Left lung (tissue), 14 donors: ENCODE data around the gene CD40. TPM values are rescaled to one million over a fixed set of nuclear protein-coding genes. Genes with fewer than 3 reads are reported as not detected.
A peak's percentile ranks its signal among the peaks of the same experiment; 100 is the strongest.

Source experiments
- ATAC-seq: fragments of 200-7000 bp; cut with Tn5 transposase; one replicate; pipeline ENCODE4 v1.9.1; 2020; ENCODE audit warnings: moderate library complexity
- DNase-seq, 4 donors: peaks; one replicate each; pipeline ENCODE4 v3.0.0-alpha.2; 2013 to 2020
- H3K27ac ChIP-seq, 2 donors: fragments of 200-600 bp; sonication (generic) in 1 of 2; one replicate each; pipeline versions ENCODE4 v1.5.0 to v1.8.0; 2020 to 2021
- H3K27me3 ChIP-seq, 2 donors: fragments of 200-600 bp; sonication (generic) in 1 of 2; one replicate each; pipeline versions ENCODE4 v1.5.0 to v1.8.0; 2020 to 2021
- H3K36me3 ChIP-seq, 2 donors: fragments of 200-600 bp; sonication (generic) in 1 of 2; one replicate each; pipeline versions ENCODE4 v1.5.0 to v1.8.0; 2020 to 2021
- H3K4me1 ChIP-seq, 2 donors: fragments of 200-600 bp; one replicate each; pipeline ENCODE4 v1.8.0; 2021
- H3K4me3 ChIP-seq, 2 donors: fragments of 200-600 bp; sonication (generic) in 1 of 2; one replicate each; pipeline versions ENCODE4 v1.5.0 to v1.8.0; 2020 to 2021; ENCODE audit warnings: mild to moderate bottlenecking in 1 of 2
- H3K9me3 ChIP-seq, 2 donors: fragments of 200-600 bp; sonication (generic) in 1 of 2; one replicate each; pipeline versions ENCODE4 v1.5.0 to v1.8.0; 2020 to 2021
- intact Hi-C, 2 donors: fragments of 100-400 bp; cut with DNase I; formaldehyde crosslinking; loops; one replicate each; pipeline versions ENCODE4 v1.11.2 to v1.14.2; 2022
- long read RNA-seq, 12 donors: library from polyadenylated mRNA in 2 of 12; unstranded in 2 of 12; transcript quantifications; one replicate each; pipeline ENCODE4 v2.0.0 and lab custom pipeline, GENCODE V29; 2019 to 2026
- polyA plus RNA-seq, 6 donors: library from polyadenylated mRNA; unstranded; fragments of 120-200 nt; gene quantifications; one replicate each; pipeline ENCODE4 v1.2.1, GENCODE V29; 2013; ENCODE audit not compliant: insufficient read length in 6 of 6
- total RNA-seq, 2 donors: library from RNA; stranded (reverse); fragmentation: NEBNext Ultra II Directional; extraction: Animal tissue kit (Norgen Biotek cat#: 25700); gene quantifications; one replicate each; pipeline ENCODE4 v1.2.1, GENCODE V29; 2021
- TF ChIP-seq, protein P1 (sequence below), 2 donors: fragments of 200-600 bp; sonication (generic) in 1 of 2; IDR thresholded peaks; one replicate each; pipeline versions ENCODE4 v1.5.0 to v1.8.0; 2021; ENCODE audit warnings: antibody characterized with exemption in 2 of 2
- donor health status: DM: no; HTN: yes; CAD: no.
- donor health status: DM: no; HTN: no; CAD: no.

Gene CD40
- total RNA-seq (10 to 100 TPM; 22.3 to 27.6 TPM), polyA plus RNA-seq (10 to 100 TPM; 13.9 to 21.5 (median 18.0) TPM)
- long read RNA-seq, donor 1, transcript CD40-202 (9 exons, 1,729 nt), result major isoform, 6 of 8 reads
- long read RNA-seq, donor 1, partial matches to known transcripts, result 0 of 8 reads
- long read RNA-seq, donor 1, other reads (novel, unspliced or antisense), result 0 of 8 reads
- long read RNA-seq, donor 2, transcript CD40-202 (9 exons, 1,729 nt), result major isoform, 5 of 5 reads
- long read RNA-seq, donor 2, partial matches to known transcripts, result 0 of 5 reads
- long read RNA-seq, donor 2, other reads (novel, unspliced or antisense), result 0 of 5 reads
- long read RNA-seq, donor 3, partial matches to known transcripts, result 0 of 4 reads
- long read RNA-seq, donor 3, other reads (novel, unspliced or antisense), result 0 of 4 reads
- long read RNA-seq, donor 4, transcript CD40-202 (9 exons, 1,729 nt), result major isoform, 18 of 31 reads
- long read RNA-seq, donor 4, partial matches to known transcripts, result 2 of 31 reads
- long read RNA-seq, donor 4, other reads (novel, unspliced or antisense), result 9 of 31 reads
- long read RNA-seq, donor 5, partial matches to known transcripts, result 0 of 1 reads
- long read RNA-seq, donor 5, other reads (novel, unspliced or antisense), result 0 of 1 reads
- long read RNA-seq, donor 6, transcript CD40-202 (9 exons, 1,729 nt), result major isoform, 5 of 5 reads
- long read RNA-seq, donor 6, partial matches to known transcripts, result 0 of 5 reads
- long read RNA-seq, donor 6, other reads (novel, unspliced or antisense), result 0 of 5 reads
- long read RNA-seq, donor 7, partial matches to known transcripts, result 0 of 1 reads
- long read RNA-seq, donor 7, other reads (novel, unspliced or antisense), result 0 of 1 reads
- long read RNA-seq, donor 8, transcript CD40-202 (9 exons, 1,729 nt), result major isoform, 5 of 5 reads
- long read RNA-seq, donor 8, partial matches to known transcripts, result 0 of 5 reads
- long read RNA-seq, donor 8, other reads (novel, unspliced or antisense), result 0 of 5 reads
- long read RNA-seq, donor 9, result 0 reads
- long read RNA-seq, donor 10, transcript CD40-202 (9 exons, 1,729 nt), result major isoform, 41 of 59 reads
- long read RNA-seq, donor 10, partial matches to known transcripts, result 3 of 59 reads
- long read RNA-seq, donor 10, other reads (novel, unspliced or antisense), result 12 of 59 reads
- long read RNA-seq, donor 11, result 0 reads
- long read RNA-seq, donor 12, partial matches to known transcripts, result 0 of 1 reads
- long read RNA-seq, donor 12, other reads (novel, unspliced or antisense), result 0 of 1 reads

DNA sequence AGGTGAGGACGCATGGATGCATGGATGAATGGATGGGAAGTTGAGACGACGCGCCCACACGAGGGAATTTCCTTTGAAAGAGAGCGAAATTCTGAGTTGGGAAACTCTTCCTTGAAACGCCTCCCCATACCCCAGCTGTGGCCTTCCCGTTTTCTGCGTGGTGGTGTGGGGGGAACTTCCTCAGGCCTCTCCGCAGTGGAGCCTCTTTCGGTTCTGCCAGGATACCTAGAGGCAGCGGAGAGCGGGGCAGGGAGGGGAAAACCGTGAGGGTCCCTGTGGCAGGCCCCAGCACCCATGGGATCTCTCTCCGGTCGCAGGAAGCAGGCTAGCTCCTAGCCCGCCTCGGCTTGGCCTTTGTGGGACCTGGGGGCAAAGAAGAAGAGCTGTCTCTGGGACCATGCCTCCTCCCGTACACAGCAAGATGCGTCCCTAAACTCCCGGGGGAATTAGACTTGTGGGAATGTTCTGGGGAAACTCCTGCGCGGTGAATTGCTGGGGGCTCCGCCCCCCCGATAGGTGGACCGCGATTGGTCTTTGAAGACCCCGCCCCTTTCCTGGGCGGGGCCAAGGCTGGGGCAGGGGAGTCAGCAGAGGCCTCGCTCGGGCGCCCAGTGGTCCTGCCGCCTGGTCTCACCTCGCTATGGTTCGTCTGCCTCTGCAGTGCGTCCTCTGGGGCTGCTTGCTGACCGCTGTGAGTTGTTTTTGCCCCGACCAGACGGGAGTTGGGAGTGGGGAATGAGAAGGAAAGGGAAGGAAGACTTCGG lies at the start of gene CD40:
TSS of gene CD40 (plus strand) at position 611 of the 764 bp plus-strand sequence. CDS start at position 641, 30 bp downstream.
- ATAC-seq (peak; percentile 99), DNase-seq (peak; percentile 34 to 93 (median 78))
- TF ChIP-seq, protein P1, sequence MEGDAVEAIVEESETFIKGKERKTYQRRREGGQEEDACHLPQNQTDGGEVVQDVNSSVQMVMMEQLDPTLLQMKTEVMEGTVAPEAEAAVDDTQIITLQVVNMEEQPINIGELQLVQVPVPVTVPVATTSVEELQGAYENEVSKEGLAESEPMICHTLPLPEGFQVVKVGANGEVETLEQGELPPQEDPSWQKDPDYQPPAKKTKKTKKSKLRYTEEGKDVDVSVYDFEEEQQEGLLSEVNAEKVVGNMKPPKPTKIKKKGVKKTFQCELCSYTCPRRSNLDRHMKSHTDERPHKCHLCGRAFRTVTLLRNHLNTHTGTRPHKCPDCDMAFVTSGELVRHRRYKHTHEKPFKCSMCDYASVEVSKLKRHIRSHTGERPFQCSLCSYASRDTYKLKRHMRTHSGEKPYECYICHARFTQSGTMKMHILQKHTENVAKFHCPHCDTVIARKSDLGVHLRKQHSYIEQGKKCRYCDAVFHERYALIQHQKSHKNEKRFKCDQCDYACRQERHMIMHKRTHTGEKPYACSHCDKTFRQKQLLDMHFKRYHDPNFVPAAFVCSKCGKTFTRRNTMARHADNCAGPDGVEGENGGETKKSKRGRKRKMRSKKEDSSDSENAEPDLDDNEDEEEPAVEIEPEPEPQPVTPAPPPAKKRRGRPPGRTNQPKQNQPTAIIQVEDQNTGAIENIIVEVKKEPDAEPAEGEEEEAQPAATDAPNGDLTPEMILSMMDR (IDR thresholded peaks at IDR 0.05), result no peak
- no peaks in the 10 kb centered on the region for H3K9me3 ChIP-seq
- peaks cover 16 to 51% of the 10 kb centered on the region in 2 donors for H3K4me1 ChIP-seq
- no peaks in the 10 kb centered on the region for H3K27me3 ChIP-seq
- H3K27ac ChIP-seq, result peak within 1 kb of the TSS; percentile 80 to 86
- peak within 1 kb of the TSS; percentile 48 to 69 for H3K4me3 ChIP-seq
- H3K36me3 ChIP-seq, result peaks cover 0 to 10% of the 10 kb centered on the region in 2 donors
- intact Hi-C loops, result no loop called here

DNA sequence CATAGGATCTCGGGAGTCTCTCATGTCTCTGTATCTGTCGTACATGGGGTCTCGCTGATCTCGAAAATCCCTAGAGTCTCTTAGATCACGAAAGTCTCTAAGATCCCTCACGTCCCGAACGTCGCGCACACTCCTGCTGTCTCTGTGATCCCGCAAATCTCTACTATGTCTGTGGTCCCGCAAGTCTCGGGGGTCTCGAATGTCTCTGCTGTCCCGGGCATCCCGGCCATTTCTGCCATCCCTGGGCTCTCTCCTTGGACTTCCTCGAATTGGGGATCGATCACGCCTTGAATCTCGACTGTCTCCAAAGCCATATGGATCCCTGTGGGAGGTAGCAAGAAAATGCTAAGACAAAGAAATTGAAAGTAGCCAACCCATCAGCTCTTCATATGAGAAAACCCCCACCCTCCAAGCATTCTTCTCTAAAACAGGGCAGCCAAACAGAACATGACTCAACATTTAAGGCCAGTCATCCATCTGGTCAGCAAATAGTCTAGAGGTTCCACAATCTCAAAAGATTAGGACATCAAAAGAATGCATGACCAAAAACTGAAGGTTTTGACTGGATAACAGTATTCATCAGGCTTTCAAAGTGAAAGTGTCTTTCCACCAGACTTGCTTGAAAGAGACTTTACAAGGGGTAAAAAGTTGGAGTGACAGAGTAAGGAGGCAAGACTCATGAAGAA lies 47.8 kb upstream of the CD40 start:
- H3K36me3 ChIP-seq, result peaks cover 0 to 64% of the 10 kb centered on the region in 2 donors
- ATAC-seq (no peak), DNase-seq (no peak)
- H3K4me1 ChIP-seq, result no peaks in the 10 kb centered on the region
- H3K9me3 ChIP-seq, result no peaks in the 10 kb centered on the region
- TF ChIP-seq, protein P1 (IDR thresholded peaks at IDR 0.05), result no peak
- intact Hi-C loops, result no loop called here
- no peaks in the 10 kb centered on the region for H3K27me3 ChIP-seq
- H3K27ac ChIP-seq, result no peak overlapping the region
- H3K4me3 ChIP-seq, result no peak overlapping the region

DNA sequence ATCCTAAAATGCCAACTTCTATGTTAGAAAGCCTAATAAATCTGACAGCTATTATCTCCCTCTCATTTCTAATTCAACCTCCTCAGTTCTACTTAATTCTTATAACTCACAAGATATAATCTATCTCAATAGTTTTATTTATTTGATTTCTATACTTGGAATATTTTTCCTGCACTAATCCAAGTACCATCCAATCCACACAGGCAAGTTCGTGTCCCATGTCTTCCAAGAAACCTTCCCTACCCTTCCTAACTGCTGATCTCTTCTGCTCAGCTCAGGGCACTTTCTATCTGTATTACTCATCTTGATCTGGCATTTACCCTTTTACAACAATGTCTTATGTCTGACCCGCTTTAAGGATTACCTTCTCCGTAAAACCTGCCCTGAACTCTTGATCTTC lies 46.5 kb upstream of the CD40 start:
- TF ChIP-seq, protein P1 (IDR thresholded peaks at IDR 0.05), result no peak
- Histone ChIP-seq H3K27ac (no peak overlapping the region), H3K36me3 (peaks cover 0 to 61% of the 10 kb centered on the region in 2 donors), H3K27me3 (no peaks in the 10 kb centered on the region), H3K9me3 (no peaks in the 10 kb centered on the region), H3K4me1 (no peaks in the 10 kb centered on the region), H3K4me3 (no peak overlapping the region)
- no peak for ATAC-seq
- intact Hi-C loops, result no loop called here
- no peak for DNase-seq

DNA sequence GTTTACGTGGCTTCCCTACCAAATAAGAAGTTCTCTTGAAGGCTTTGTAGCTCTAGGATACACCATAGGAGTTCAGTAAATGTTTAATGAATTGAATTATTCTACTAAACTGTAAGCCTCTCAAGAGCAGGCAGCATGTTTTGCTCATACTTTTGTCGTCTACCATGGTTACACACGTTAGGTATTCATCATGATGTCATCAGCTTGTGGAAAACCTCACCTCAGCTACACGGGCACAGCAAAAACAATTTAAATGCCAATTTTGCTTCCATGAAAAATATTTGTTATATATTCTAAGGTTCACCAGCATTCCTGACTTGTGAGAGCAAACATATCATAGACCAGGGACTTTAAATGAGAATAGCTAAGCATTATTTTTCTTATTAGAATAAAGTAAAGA lies 45.1 kb upstream of the CD40 start:
- TF ChIP-seq, protein P1 (IDR thresholded peaks at IDR 0.05), result no peak
- no peak for ATAC-seq
- Histone ChIP-seq H3K9me3 (no peaks in the 10 kb centered on the region), H3K27ac (no peak overlapping the region), H3K4me1 (no peaks in the 10 kb centered on the region), H3K27me3 (no peaks in the 10 kb centered on the region), H3K36me3 (peaks cover 0 to 56% of the 10 kb centered on the region in 2 donors), H3K4me3 (no peak overlapping the region)
- intact Hi-C loops, result no loop called here
- DNase-seq, result no peak
